Liver (tissue), 3 donors: ENCODE measurements around the gene CFAP410.

Source experiments
- ATF3 ChIP-seq: IDR thresholded peaks from 2 replicates; pipeline ENCODE4 v1.6.1; 2016; ENCODE audit warnings: antibody characterized with exemption
- CTCF ChIP-seq: fragments of 150-350 bp; IDR thresholded peaks from 2 replicates; pipeline ENCODE4 v1.5.1; 2017; ENCODE audit warnings: improper control_type of control experiment, low read depth, low read length; ENCODE audit not compliant: missing input control
- EGR1 ChIP-seq, 2 donors: IDR thresholded peaks; 2 replicates each; pipeline ENCODE4 v1.6.1; 2016 to 2018; ENCODE audit warnings: antibody characterized with exemption in 2 of 2, low read depth in 2 of 2
- FOXA1 ChIP-seq: IDR thresholded peaks from 2 replicates; pipeline ENCODE4 v1.6.1; 2016; ENCODE audit warnings: antibody characterized with exemption
- FOXA2 ChIP-seq: IDR thresholded peaks from 2 replicates; pipeline ENCODE4 v1.6.1; 2016; ENCODE audit warnings: antibody characterized with exemption
- JUND ChIP-seq, 2 donors: IDR thresholded peaks; 2 replicates each; pipeline ENCODE4 v1.6.1; 2016; ENCODE audit warnings: antibody characterized with exemption in 2 of 2
- RXRA ChIP-seq, 2 donors: IDR thresholded peaks; 2 replicates each; pipeline ENCODE4 v1.6.1; 2017 to 2018; ENCODE audit warnings: antibody characterized with exemption in 2 of 2, mild to moderate bottlenecking in 1 of 2
- SP1 ChIP-seq: IDR thresholded peaks from 2 replicates; pipeline ENCODE4 v1.6.1; 2018; ENCODE audit warnings: antibody characterized with exemption, mild to moderate bottlenecking
- TAF1 ChIP-seq: conservative IDR thresholded peaks from 2 replicates; pipeline ENCODE4 v1.6.1; 2016; ENCODE audit warnings: antibody characterized with exemption, mild to moderate bottlenecking
- YY1 ChIP-seq: IDR thresholded peaks from 2 replicates; pipeline ENCODE4 v1.6.1; 2016; ENCODE audit warnings: antibody characterized with exemption, mild to moderate bottlenecking
- TF ChIP-seq, protein P1 (sequence below): IDR thresholded peaks from 2 replicates; pipeline ENCODE4 v1.6.1; 2016; ENCODE audit warnings: antibody characterized with exemption
- TF ChIP-seq, protein P2 (sequence below): IDR thresholded peaks from 2 replicates; pipeline ENCODE4 v1.6.1; 2016; ENCODE audit warnings: antibody characterized with exemption, mild to moderate bottlenecking
- donor health status: healthy.
- donor health status: healthy.

DNA sequence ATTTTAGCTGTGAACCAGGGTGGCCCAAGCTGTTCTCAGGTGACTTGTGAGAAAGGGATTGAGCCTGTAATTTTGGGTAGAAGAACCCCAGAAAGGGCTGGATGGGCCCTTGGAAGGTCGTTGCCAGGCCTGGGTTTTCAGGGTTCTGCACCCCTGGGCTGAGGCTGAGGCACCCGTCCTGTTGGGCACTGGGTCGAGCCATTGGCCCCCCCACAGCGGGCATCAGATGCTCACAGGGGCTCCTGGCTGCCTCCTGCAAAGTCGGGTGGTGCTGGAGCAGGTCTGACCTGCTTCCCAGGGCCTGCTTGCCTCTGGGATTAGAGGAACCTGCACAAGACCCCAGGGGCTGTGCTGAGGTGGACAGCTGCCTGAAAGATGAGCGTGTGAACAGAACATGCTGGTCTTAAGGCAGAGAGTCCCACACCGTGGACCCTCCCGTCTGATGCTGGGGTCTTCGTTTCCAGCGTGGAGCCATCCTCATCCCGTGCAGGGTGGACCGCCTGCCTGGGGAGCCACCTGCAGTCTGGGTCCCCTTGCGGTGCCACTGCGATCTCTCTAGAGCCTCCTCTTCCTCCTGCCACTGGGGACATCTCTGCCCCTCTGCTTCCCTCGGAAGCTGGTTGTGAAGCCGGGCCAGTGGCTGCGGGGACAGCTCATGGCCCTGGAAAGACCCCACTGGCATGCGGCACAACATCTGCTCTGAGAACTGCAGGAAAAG, 12.5 kb upstream of the CFAP410 start:
- TF ChIP-seq CTCF, result no peak
- TF ChIP-seq RXRA (IDR thresholded peaks at IDR 0.05), result no peak
- no peak for TF ChIP-seq JUND (IDR thresholded peaks at IDR 0.05)
- no peak for TF ChIP-seq YY1
- TF ChIP-seq TAF1, result no peak
- no peak for TF ChIP-seq FOXA1
- TF ChIP-seq SP1, result no peak
- no peak for TF ChIP-seq EGR1 (IDR thresholded peaks at IDR 0.05; ENCODE audit: low read depth in 2 of 2)
- TF ChIP-seq, protein P1, sequence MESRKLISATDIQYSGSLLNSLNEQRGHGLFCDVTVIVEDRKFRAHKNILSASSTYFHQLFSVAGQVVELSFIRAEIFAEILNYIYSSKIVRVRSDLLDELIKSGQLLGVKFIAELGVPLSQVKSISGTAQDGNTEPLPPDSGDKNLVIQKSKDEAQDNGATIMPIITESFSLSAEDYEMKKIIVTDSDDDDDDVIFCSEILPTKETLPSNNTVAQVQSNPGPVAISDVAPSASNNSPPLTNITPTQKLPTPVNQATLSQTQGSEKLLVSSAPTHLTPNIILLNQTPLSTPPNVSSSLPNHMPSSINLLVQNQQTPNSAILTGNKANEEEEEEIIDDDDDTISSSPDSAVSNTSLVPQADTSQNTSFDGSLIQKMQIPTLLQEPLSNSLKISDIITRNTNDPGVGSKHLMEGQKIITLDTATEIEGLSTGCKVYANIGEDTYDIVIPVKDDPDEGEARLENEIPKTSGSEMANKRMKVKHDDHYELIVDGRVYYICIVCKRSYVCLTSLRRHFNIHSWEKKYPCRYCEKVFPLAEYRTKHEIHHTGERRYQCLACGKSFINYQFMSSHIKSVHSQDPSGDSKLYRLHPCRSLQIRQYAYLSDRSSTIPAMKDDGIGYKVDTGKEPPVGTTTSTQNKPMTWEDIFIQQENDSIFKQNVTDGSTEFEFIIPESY, result no peak
- no peak for TF ChIP-seq FOXA2
- TF ChIP-seq, protein P2, sequence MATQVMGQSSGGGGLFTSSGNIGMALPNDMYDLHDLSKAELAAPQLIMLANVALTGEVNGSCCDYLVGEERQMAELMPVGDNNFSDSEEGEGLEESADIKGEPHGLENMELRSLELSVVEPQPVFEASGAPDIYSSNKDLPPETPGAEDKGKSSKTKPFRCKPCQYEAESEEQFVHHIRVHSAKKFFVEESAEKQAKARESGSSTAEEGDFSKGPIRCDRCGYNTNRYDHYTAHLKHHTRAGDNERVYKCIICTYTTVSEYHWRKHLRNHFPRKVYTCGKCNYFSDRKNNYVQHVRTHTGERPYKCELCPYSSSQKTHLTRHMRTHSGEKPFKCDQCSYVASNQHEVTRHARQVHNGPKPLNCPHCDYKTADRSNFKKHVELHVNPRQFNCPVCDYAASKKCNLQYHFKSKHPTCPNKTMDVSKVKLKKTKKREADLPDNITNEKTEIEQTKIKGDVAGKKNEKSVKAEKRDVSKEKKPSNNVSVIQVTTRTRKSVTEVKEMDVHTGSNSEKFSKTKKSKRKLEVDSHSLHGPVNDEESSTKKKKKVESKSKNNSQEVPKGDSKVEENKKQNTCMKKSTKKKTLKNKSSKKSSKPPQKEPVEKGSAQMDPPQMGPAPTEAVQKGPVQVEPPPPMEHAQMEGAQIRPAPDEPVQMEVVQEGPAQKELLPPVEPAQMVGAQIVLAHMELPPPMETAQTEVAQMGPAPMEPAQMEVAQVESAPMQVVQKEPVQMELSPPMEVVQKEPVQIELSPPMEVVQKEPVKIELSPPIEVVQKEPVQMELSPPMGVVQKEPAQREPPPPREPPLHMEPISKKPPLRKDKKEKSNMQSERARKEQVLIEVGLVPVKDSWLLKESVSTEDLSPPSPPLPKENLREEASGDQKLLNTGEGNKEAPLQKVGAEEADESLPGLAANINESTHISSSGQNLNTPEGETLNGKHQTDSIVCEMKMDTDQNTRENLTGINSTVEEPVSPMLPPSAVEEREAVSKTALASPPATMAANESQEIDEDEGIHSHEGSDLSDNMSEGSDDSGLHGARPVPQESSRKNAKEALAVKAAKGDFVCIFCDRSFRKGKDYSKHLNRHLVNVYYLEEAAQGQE, result no peak
- no peak for TF ChIP-seq ATF3
